Activated CD8-positive, alpha-beta T cell treated with anti-CD3 and anti-CD28 coated beads for 36 hours (primary cell): ENCODE results near the gene APPBP2. TPM values are rescaled to one million over a fixed set of nuclear protein-coding genes. Genes with fewer than 3 reads are reported as not detected.

ENCODE experiments used
- ATAC-seq: fragments of 200-7000 bp; cut with Tn5 transposase; one replicate; pipeline ENCODE4 v1.10.0; 2021; ENCODE audit warnings: mild to moderate bottlenecking, moderate library complexity
- CTCF ChIA-PET: fragments of 350-600 bp; sonication (Branson Sonifier 250); formaldehyde crosslinking; loops from one replicate; lab custom pipeline; 2021; ENCODE audit warnings: antibody characterized with exemption; lab: Charles Lee
- POLR2A ChIA-PET: fragments of 350-600 bp; sonication (Branson Sonifier 250); formaldehyde crosslinking; loops from one replicate; lab custom pipeline; 2021; ENCODE audit warnings: antibody characterized with exemption; lab: Charles Lee
- DNase-seq: peaks from one replicate; pipeline ENCODE4 v3.0.0-alpha.2; 2020
- H3K27ac Mint-ChIP-seq: one replicate; pipeline ENCODE4 v1.8.0; 2021; ENCODE audit warnings: mild to moderate bottlenecking, mixed read lengths
- H3K27me3 Mint-ChIP-seq: one replicate; pipeline ENCODE4 v1.8.0; 2021; ENCODE audit warnings: mixed read lengths
- H3K36me3 Mint-ChIP-seq: one replicate; pipeline ENCODE4 v1.8.0; 2021; ENCODE audit warnings: low read depth, mixed read lengths
- H3K4me1 Mint-ChIP-seq: one replicate; pipeline ENCODE4 v1.8.0; 2021; ENCODE audit warnings: low read depth, mixed read lengths
- H3K4me3 Mint-ChIP-seq: one replicate; pipeline ENCODE4 v1.8.0; 2021; ENCODE audit warnings: mild to moderate bottlenecking, moderate library complexity, mixed read lengths
- H3K9me3 Mint-ChIP-seq: one replicate; pipeline ENCODE4 v1.8.0; 2021; ENCODE audit warnings: mixed read lengths
- CTCF ChIP-seq: fragments of 200-600 bp; IDR thresholded peaks from one replicate; pipeline ENCODE4 v1.8.0; 2022; ENCODE audit warnings: antibody characterized with exemption, mild to moderate bottlenecking
- intact Hi-C: fragments of 100-400 bp; cut with micrococcal nuclease; formaldehyde crosslinking; loops from one replicate; pipeline ENCODE4 v1.10.0; 2022
- total RNA-seq, 2 experiments: library from RNA; stranded (reverse); gene quantifications; one replicate each; pipeline ENCODE4 v1.2.3, GENCODE V29; 2021

APPBP2 gene
- total RNA-seq, 2 experiments from 2014 or later, result 22.5 to 22.8 TPM

GRCh38 chr17:60416368-60416925 is 109.6 kb downstream of the APPBP2 start:
- ChIA-PET POLR2A (no interaction called here), CTCF (no interaction called here)
- Mint-ChIP-seq H3K4me1 (peaks cover 4% of the 10 kb centered on the region), H3K4me3 (no peak overlapping the region), H3K9me3 (no peaks in the 10 kb centered on the region), H3K27me3 (no peaks in the 10 kb centered on the region), H3K36me3 (no peaks in the 10 kb centered on the region), H3K27ac (no peak overlapping the region)
- DNase-seq (no peak), ATAC-seq (no peak)
- TF ChIP-seq CTCF, result no peak
- intact Hi-C loops, result no loop called here

- no peak overlapping the region for H3K4me3 Mint-ChIP-seq
- ChIA-PET CTCF (no interaction called here), POLR2A (no interaction called here)
- DNase-seq, result no peak
- no peak overlapping the region for H3K27ac Mint-ChIP-seq
- H3K27me3 Mint-ChIP-seq, result no peaks in the 10 kb centered on the region
- intact Hi-C loops, result no loop called here
- no peak for ATAC-seq
- H3K9me3 Mint-ChIP-seq, result no peaks in the 10 kb centered on the region
- H3K36me3 Mint-ChIP-seq, result no peaks in the 10 kb centered on the region
- TF ChIP-seq CTCF, result no peak
- H3K4me1 Mint-ChIP-seq, result no peaks in the 10 kb centered on the region
These were observed 110.9 kb downstream of the APPBP2 start for GRCh38 chr17:60415146-60415545.

GRCh38 chr17:60412701-60413100 is 113.3 kb downstream of the APPBP2 start:
- no peaks in the 10 kb centered on the region for H3K9me3 Mint-ChIP-seq
- no peak overlapping the region for H3K27ac Mint-ChIP-seq
- no peak overlapping the region for H3K4me3 Mint-ChIP-seq
- intact Hi-C loops, result no loop called here
- no peak for TF ChIP-seq CTCF
- no peaks in the 10 kb centered on the region for H3K36me3 Mint-ChIP-seq
- no peaks in the 10 kb centered on the region for H3K27me3 Mint-ChIP-seq
- POLR2A ChIA-PET, result no interaction called here
- CTCF ChIA-PET, result no interaction called here
- H3K4me1 Mint-ChIP-seq, result no peaks in the 10 kb centered on the region
- DNase-seq (no peak), ATAC-seq (no peak)

GRCh38 chr17:60410001-60410400 is 116.0 kb downstream of the APPBP2 start:
- Mint-ChIP-seq H3K36me3 (no peaks in the 10 kb centered on the region), H3K4me3 (no peak overlapping the region), H3K27ac (no peak overlapping the region), H3K4me1 (no peaks in the 10 kb centered on the region), H3K27me3 (no peaks in the 10 kb centered on the region), H3K9me3 (no peaks in the 10 kb centered on the region)
- no peak for TF ChIP-seq CTCF
- ATAC-seq (no peak), DNase-seq (no peak)
- ChIA-PET POLR2A (no interaction called here), CTCF (interaction anchor here (1.0 to 1.3 kb wide), 3 partner anchors 11 to 17 kb away, joined by 3 to 4 read pairs (median 4); no protein-coding TSS in a partner anchor)
- intact Hi-C loops, result no loop called here

GRCh38 chr17:60406887-60407286 is 119.2 kb downstream of the APPBP2 start:
- CTCF ChIA-PET, result interaction anchor here (0.6 to 1.3 kb wide), 2 partner anchors 14 to 31 kb away, joined by 3 to 4 read pairs; no protein-coding TSS in a partner anchor
- H3K27me3 Mint-ChIP-seq, result no peaks in the 10 kb centered on the region
- H3K27ac Mint-ChIP-seq, result no peak overlapping the region
- no peak for DNase-seq
- H3K9me3 Mint-ChIP-seq, result no peaks in the 10 kb centered on the region
- H3K4me1 Mint-ChIP-seq, result no peaks in the 10 kb centered on the region
- POLR2A ChIA-PET, result no interaction called here
- H3K4me3 Mint-ChIP-seq, result no peak overlapping the region
- H3K36me3 Mint-ChIP-seq, result no peaks in the 10 kb centered on the region
- ATAC-seq, result no peak
- no peak for TF ChIP-seq CTCF
- intact Hi-C loops, result no loop called here
